SIG-M5 (cell line): ENCODE results near the gene ATN1.
A peak's percentile ranks its signal among the peaks of the same experiment; 100 is the strongest.

ENCODE experiments used
- DNase-seq: peaks from one replicate; lab custom pipeline; 2025; lab: John Stamatoyannopoulos, UW

ATN1 gene

DNA sequence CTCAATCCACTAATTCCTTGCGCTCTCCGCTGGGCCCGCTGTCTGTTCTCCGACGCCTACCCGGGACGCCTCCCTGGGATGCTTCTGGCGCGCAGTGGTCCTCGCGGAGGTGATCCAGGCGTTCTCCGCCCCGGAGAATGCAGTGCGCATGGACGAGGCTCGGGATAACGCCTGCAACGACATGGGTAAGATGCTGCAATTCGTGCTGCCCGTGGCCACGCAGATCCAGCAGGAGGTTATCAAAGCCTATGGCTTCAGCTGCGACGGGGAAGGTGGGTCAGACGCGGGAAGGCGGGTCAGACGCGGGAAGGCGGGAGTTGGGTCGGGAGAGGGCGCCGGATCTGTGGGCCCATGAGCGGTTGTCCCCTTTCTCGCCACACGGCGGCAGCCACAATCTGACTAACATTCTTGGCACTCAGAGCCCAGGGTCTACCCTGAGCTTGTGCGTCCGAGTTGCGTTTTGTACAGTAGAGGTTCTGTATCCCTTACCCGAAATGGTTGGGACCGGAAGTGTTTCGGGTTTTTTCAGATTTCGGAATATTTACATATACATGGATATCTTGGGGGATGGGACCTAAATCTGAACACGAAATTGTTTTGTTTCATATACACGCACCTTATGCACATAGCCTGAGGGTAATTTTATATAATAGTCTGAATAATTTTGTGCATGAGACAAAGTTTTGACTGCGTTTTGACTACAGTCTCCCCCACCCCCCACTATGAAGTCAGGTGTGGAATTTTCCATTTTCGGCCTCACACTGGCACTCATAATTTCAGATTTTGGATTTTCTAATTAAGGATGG is 16.8 kb downstream of the ATN1 start:
- DNase-seq = peak; percentile 63

DNA sequence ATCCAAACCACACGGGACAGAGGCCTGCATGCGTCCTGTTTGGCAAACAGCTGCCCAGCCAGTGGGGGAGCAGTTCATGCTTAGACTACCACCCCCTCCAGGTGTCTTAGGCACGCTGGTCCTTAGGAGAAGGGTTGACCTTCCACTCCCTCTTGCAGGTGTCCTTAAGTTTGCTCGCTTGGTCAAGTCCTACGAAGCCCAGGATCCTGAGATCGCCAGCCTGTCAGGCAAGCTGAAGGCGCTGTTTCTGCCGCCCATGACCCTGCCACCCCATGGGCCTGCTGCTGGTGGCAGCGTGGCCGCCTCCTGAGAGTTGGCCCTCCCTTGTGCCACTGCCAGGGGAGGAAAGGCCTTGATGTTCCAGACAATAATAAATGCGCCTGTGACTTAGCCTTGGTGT is 17.9 kb downstream of the ATN1 start:
- no peak for DNase-seq

DNA sequence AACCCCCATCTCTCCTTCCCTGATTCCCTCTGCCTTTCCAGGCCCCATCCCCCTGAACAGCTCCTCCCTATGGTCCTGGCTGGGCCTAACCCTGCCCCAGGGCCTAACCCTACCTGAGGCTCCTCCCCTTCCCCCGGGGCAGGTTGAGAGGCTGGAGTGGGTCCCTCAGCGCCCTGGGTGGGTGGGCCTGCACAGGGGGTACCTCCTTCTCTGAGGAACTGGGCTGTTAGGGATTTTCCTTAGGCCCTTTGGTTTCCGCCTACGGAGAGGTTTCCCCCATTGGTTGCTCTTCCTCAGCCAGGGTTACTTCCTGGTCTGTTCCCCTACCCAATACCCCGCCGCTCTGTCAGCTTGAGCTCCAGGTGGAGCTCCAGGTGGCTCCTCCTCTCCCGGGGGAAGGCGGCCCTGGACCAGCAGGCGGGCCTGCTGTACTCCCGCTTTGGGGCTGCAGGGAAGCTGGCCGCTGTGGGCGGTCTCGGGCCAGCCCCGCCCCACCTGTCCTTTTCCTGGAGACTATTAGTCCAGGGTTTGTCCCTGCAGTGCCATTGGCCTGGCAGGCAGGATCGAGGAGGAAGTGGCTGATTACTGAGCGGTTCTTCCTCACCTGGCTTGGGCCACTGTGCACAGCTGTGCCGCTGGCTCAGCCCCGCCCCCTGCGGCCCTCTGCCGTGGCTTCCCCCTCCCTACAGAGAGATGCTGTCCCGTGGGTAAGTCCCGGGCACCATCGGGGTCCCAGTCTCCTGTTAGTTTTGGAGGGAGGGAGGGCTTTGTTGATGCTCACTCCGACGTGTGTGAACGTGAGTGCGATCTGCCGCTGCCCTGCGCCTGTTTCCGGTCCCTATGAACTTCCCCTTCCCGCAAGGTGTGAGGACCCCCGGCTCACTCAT is 18.5 kb downstream of the ATN1 start:
- DNase-seq = no peak

DNA sequence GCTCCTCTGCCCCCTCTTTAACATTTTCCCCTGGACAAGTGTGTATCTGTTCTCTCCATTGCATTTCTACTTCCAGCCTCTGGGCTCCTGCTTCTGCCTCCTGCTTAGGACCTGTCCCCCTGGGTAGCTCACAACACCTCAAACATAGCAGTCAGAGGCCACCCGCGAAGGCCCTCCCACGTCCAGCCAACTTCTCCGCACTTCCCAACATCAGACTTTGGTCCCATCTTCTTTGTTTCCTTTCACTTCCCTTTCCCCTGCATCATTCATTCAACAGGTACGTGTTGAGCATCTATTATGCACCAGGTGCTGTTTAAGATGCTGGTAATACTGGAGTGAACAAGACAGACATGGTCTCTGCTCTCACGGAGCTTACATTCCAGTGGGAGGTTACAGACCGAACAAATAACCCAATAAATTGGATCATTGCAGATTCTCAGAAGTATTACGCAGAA is 19.2 kb downstream of the ATN1 start:
- DNase-seq = no peak

DNA sequence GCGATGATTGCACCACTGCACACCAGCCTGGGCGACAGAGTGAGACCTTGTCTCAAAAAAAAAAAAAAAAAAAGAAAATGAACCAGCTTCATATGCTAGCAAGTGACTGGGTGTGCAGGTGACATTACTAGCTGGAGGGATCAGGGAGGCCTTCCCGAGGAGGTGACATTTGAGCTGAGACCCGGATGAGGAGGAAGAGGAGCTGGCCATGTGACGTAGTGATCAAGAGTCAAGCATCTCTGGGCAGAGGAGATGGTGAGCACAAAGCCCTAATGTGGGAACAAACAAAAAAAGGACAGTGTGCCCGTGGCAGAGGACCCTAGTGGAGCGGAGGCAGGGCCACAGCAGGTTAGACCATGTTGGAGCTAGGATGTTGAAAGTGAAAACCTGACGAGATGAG is 19.9 kb downstream of the ATN1 start:
- DNase-seq = no peak

DNA sequence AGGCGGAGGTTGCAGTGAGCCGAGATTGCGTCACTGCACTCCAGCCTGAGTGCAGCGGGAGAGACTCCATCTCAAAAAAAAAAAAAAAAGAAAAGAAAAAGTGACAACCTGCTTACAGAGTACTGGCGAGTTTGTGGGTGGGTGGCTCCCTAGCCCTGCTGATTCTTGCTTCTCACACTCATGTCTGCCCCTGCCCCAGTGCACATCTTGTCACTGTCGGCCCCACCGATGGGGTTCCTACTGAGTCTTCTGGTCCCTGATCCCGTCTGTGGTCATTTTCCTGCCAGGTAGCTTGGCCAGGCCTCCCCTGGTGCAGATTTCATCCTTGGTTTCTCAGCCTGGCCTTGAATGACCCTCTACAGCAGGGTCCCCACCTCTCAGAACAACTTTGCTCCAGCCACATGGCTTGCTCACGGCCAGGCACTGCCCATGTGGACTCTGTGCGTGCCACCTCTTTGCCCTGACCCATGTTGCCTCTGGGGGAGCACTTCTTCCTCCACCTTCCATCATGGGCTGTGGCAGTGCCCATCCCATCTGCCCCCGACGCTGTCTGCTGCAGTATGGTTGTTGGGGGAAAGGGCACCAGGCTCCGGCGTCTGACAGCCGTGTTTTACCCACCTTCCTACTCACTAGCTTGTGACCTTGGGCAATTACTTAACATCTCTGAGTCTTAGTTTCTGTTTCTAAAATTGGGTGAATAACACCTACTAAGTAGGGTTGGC is 21.3 kb downstream of the ATN1 start:
- DNase-seq = no peak

DNA sequence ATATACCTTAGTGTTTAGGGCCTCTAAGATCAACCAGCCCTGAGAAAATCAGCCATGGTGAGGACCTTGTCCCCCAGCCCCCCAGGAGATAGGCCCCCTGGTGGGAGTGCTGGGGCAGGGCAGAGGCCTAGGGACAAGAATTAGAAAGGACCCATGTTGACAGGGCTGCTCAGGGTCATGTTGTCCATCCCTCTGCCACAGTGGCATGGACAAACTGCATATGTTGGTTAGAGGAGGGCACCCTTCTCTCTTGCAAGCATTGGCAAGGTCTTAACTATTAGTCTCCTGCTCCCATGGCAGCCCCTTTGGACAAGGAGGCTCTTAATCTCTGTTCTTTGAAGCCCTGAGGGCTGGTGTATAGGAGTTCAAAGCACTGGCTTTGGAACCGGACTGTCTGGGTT is 22.6 kb downstream of the ATN1 start:
- no peak for DNase-seq

DNA sequence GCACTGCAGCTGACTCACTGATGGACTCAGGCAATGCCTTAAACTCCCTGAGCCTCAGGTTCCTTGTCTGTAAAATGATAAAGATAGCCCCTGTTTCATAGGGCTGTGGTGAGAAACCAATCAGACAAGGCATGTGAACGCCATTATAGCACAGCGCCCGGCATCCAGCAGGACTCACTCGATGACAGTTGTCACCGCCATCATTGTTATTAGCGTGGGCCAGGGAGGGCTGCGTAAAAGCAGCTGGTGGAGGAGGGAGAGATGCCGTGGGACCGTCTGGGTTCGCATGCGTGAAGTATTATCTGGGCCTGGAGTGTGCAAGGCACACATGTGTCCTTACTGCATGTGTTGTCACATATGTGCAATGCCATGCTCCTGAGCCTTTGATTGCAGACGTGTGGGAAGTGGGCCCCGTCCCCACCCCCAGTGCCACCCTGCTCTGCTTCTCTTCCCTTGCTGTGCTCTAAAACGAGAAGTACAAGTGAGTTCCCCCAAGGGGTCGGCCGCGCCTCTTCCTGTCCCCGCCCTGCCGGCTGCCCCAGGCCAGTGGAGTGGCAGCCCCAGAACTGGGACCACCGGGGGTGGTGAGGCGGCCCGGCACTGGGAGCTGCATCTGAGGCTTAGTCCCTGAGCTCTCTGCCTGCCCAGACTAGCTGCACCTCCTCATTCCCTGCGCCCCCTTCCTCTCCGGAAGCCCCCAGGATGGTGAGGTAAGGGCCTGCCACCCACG is 23.2 kb downstream of the ATN1 start, which contains the start of gene PTPN6:
Gene PTPN6, plus strand, starts transcription at position 546 of the 730 bp plus-strand sequence. Its CDS starts 157 bp downstream, at position 703.
- DNase-seq = peak; percentile 82

DNA sequence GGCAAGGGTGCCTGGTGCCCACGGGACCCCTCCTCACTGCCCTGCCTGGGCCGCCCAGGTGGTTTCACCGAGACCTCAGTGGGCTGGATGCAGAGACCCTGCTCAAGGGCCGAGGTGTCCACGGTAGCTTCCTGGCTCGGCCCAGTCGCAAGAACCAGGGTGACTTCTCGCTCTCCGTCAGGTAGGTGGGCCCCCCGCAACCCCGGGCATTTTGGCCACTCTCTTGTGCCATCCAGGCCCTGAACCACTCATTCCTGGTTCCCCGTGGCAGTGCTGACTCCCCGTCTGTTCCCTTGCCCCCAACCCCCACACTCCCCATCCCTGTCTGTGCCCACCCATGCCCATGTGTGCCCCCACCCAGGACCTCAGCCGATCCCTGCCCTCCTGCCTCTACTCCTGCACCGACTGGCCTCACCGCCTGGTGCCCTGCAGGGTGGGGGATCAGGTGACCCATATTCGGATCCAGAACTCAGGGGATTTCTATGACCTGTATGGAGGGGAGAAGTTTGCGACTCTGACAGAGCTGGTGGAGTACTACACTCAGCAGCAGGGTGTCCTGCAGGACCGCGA is 23.9 kb downstream of the ATN1 start:
- no peak for DNase-seq

DNA sequence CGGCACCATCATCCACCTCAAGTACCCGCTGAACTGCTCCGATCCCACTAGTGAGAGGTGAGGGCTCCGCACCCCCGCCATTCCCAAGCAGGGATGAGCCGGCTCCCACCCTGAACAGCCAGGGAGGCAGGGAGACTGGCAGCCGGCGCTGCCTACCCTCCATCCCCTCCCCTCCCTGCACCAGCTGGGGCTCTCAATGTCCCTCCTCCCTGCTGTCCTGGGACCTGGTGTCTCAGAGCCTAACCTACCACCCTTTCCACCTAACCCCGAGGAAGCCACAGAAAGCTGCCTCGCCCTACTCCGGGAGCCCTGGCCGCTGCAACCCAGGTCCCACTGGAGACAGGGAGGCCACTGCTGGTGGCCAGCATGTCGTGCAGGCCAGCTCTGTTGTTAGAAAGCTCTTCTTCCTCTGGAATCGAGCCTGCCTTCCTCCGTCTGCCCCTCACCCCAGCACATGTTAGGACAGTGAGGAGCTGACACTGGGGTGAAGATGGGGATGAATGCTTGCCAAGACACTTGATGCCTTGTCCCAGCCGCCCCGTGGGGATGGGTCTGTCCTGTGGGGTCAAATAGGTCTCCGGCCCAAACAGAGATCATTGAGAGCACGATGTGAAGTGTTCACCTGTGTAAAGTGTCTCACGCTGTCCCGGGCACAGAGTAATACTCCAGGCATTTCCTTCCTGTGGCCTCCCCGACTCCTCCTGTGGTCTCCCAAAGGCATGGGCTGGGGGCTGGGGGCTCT is 24.5 kb downstream of the ATN1 start:
- DNase-seq = no peak

DNA sequence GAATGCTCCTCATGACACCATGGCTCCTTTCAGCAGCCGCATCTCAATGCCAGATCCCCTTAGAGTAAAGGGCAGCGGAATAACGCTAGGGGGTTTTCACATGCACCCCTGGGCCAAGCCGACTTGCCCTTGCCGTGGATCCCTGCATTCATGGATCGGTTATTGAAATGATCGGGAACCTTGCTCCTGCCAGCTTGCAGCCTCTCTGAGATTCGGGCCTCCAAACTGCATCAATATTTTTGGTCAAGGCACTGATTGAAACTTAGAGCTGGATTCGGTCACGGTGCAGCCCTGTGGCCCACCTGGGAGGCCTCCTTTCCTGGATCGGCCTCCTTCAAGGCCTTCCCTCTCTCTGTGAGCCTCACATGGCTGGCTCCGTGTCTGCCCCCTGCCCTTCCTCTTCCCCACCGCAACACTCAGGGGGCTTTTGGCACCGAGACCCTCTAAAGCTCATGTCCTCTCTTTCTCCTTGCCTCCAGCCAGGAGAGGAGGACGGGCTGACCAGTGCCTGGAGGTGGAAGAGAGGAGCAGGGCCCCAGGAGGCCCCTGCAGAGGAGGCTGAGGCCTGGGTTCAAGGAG is 25.2 kb downstream of the ATN1 start:
- DNase-seq = no peak

DNA sequence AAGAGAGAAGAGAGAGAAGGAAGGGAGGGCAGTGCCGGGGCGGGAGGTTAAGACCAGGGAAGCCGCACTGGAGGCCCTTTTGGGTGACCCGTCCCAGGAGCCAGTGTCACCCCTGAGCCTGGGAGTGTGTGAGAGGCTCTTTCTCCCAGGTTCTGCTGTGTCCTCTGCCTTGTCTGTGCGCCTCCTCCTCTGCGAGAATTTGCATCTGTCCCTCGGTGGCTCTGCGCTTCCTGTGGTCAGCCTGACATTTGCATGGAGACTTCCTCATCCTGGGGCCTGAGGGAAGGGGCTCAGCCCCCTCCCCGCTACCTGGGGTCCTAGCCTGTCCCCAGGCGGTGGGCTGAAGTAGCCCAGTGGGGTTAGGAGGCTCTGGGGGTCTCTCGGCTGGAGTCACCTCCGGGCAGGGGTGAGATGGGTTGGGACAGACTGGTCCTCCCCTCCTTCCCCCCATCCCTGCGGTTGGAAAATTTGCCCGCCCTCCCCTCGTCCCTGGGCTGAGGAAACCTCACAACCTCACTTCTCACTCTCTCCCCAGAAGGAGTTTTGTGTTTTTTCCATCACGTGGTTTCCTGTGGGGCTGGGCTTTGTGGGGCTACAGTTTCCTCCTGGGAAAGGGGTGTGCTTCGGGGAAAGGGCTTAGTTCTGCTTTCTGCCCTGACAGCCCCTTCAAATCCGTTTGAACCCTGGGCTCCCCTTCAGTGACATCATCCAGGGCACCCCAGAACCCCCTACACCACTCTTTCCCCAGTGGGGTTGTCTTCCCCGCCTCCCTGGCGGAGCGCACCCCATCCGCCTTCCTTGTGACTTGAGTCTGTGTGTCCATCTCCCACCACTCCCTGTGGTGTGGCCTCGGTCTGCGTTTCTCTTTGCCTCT is 25.9 kb downstream of the ATN1 start:
- peak; percentile 87 for DNase-seq

DNA sequence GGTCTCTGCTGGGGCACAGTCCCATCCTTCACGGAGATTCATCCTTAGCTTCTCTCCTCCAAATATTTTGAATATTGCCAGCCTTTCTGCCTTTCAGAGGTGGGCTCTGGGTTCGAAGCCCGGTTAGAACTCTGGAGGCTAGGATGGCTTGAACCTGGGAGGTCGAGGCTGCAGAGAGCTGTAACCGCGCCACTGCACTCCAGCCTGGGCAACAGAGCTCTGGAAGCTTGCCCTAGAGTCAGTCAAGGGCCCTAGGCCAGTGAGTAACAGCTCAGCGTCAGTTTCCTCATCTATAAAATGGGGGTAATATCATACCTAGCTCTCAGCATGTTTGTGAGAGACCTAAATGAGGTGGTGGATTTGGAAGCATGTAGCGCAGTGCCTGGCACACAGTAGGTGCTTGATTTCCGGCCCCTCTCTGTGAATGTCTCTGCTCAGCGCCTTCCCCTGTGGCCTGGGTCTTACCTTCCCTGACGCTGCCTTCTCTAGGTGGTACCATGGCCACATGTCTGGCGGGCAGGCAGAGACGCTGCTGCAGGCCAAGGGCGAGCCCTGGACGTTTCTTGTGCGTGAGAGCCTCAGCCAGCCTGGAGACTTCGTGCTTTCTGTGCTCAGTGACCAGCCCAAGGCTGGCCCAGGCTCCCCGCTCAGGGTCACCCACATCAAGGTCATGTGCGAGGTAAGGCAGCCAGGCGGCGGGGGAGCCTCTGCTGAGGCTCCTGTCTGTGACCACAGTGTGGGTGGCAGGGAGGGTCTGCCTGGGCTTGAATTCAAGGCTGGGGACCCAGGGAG is 26.8 kb downstream of the ATN1 start:
- DNase-seq = no peak

DNA sequence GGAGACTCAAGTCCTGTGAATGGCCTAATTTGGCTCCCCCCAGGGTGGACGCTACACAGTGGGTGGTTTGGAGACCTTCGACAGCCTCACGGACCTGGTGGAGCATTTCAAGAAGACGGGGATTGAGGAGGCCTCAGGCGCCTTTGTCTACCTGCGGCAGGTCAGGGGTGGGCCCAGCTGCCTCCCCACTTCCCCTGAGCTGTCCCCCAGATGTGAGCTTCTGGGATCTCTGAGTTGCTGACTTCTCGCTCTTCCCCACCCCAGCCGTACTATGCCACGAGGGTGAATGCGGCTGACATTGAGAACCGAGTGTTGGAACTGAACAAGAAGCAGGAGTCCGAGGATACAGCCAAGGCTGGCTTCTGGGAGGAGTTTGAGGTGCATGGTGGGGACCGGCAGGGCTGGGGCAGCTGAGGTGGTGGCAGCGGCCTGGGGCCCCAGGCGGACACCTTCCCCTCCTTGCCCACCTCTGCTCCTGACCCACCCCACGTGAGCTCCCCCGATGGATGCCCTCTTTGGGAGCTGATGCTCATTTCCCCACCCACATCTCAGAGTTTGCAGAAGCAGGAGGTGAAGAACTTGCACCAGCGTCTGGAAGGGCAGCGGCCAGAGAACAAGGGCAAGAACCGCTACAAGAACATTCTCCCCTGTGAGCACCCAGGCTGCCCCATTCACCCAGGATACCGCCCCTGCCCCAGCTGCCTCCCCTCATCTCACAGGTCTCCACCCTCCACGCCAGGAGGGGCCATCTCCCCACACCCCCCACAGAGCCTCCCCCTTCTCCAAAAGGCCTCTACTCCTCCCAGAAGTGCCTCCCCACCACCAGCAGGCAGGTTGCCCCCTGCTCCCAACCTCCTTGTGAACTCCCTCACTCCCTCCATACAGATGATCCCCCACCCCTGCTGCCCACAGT is 27.6 kb downstream of the ATN1 start:
- no peak for DNase-seq

DNA sequence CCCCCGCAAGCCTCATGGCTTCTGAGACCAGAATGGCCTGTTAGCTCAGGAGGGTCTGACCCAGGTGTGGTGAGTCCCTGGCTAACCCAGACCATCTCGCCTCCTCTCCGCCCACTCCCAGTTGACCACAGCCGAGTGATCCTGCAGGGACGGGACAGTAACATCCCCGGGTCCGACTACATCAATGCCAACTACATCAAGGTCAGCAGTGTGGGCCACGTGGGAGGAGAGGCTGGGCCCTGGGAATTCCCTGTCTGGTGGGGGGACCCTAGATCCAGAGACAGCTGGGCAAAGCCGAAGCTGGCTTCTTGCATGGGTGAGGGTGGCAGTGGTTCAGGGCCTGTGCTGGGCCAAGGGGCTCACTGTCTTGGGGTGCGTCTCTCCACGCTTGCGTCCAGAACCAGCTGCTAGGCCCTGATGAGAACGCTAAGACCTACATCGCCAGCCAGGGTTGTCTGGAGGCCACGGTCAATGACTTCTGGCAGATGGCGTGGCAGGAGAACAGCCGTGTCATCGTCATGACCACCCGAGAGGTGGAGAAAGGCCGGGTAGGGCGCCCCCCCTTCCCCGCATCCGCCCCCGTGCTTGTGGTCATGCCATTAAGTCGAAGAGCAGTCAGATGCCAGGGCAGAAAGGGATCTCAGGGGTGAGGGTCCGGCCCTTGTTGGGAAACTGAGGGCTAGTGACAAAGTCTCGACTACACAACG is 28.4 kb downstream of the ATN1 start:
- no peak for DNase-seq

DNA sequence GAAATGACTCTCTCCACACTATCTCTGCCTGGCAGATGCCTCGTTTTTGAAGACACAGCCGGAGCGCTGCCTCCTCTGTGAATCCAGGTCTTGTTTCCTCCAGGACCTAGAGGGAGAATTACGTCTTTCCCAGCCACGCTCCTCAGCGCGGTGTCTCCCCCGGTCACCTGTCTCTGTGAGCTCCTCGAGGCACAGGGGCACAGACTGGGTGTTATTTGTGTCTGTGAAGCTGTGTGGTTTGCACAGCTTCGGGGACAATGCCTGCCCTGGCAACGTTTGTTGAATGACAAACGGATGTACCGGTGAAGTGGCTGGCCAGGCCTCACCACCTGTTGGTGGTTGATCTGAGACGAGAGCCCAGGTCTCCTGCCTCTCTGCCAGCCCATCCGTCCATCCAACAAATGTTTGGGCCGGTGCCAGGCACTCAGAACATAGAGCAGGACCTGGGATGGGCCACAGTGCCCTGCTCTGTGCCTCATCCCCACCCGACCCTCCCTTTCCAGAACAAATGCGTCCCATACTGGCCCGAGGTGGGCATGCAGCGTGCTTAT is 29.5 kb downstream of the ATN1 start:
- DNase-seq = no peak
